Measurements from ENCODE around the gene GALNT12.

DNA sequence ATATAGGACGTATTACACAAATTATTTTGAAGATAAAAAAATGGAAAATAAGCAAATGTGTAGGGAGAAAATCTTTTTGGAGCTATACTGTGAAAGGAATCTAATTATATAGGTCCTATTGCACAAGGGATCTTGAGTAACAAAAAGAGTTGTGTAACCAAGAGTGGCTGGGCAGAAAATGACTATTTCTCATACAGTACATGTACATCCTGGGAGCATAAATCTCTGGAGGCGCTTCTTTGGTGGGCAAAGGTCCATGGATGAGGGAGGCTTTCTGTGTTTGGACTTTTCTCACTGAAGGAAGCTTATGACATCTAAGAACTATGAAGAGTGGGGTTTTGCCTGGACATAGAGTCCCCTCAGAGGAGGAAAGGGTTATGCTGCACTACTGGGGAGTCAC lies 40.9 kb upstream of the GALNT12 start:
- no peak for TF ChIP-seq CEBPB (IDR thresholded peaks at IDR 0.05; ENCODE audit: low read depth)
- no peak for TF ChIP-seq SP1 (IDR thresholded peaks at IDR 0.05; ENCODE audit: low read depth)
- no peak for TF ChIP-seq POLR2AphosphoS5 (IDR thresholded peaks at IDR 0.05; ENCODE audit: low read depth, low read length)
- TF ChIP-seq POLR2A (IDR thresholded peaks at IDR 0.05; ENCODE audit: borderline replicate concordance, extremely low read depth, insufficient read depth, insufficient read length) = no peak
- TF ChIP-seq FOSL1 (IDR thresholded peaks at IDR 0.05; ENCODE audit: low read depth) = no peak
- TF ChIP-seq, protein P1, sequence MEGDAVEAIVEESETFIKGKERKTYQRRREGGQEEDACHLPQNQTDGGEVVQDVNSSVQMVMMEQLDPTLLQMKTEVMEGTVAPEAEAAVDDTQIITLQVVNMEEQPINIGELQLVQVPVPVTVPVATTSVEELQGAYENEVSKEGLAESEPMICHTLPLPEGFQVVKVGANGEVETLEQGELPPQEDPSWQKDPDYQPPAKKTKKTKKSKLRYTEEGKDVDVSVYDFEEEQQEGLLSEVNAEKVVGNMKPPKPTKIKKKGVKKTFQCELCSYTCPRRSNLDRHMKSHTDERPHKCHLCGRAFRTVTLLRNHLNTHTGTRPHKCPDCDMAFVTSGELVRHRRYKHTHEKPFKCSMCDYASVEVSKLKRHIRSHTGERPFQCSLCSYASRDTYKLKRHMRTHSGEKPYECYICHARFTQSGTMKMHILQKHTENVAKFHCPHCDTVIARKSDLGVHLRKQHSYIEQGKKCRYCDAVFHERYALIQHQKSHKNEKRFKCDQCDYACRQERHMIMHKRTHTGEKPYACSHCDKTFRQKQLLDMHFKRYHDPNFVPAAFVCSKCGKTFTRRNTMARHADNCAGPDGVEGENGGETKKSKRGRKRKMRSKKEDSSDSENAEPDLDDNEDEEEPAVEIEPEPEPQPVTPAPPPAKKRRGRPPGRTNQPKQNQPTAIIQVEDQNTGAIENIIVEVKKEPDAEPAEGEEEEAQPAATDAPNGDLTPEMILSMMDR (IDR thresholded peaks at IDR 0.05 in 2 of 3, conservative IDR thresholded peaks at IDR 0.05 in 1 of 3; ENCODE audit: borderline replicate concordance in 1 of 3, insufficient read depth in 1 of 3, low read depth in 2 of 3, low read length in 2 of 3) = no peak
- TF ChIP-seq, protein P2, sequence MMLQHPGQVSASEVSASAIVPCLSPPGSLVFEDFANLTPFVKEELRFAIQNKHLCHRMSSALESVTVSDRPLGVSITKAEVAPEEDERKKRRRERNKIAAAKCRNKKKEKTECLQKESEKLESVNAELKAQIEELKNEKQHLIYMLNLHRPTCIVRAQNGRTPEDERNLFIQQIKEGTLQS (IDR thresholded peaks at IDR 0.05) = no peak
- no peak for TF ChIP-seq EZH2 (IDR thresholded peaks at IDR 0.05)
- TF ChIP-seq ZNF274 (IDR thresholded peaks at IDR 0.05; ENCODE audit: low read depth, low read length) = no peak
- no peak for TF ChIP-seq SRF (IDR thresholded peaks at IDR 0.05; ENCODE audit: low read depth)
- TF ChIP-seq, protein P3, sequence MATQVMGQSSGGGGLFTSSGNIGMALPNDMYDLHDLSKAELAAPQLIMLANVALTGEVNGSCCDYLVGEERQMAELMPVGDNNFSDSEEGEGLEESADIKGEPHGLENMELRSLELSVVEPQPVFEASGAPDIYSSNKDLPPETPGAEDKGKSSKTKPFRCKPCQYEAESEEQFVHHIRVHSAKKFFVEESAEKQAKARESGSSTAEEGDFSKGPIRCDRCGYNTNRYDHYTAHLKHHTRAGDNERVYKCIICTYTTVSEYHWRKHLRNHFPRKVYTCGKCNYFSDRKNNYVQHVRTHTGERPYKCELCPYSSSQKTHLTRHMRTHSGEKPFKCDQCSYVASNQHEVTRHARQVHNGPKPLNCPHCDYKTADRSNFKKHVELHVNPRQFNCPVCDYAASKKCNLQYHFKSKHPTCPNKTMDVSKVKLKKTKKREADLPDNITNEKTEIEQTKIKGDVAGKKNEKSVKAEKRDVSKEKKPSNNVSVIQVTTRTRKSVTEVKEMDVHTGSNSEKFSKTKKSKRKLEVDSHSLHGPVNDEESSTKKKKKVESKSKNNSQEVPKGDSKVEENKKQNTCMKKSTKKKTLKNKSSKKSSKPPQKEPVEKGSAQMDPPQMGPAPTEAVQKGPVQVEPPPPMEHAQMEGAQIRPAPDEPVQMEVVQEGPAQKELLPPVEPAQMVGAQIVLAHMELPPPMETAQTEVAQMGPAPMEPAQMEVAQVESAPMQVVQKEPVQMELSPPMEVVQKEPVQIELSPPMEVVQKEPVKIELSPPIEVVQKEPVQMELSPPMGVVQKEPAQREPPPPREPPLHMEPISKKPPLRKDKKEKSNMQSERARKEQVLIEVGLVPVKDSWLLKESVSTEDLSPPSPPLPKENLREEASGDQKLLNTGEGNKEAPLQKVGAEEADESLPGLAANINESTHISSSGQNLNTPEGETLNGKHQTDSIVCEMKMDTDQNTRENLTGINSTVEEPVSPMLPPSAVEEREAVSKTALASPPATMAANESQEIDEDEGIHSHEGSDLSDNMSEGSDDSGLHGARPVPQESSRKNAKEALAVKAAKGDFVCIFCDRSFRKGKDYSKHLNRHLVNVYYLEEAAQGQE (IDR thresholded peaks at IDR 0.05; ENCODE audit: low read depth) = no peak
- TF ChIP-seq, protein P4, sequence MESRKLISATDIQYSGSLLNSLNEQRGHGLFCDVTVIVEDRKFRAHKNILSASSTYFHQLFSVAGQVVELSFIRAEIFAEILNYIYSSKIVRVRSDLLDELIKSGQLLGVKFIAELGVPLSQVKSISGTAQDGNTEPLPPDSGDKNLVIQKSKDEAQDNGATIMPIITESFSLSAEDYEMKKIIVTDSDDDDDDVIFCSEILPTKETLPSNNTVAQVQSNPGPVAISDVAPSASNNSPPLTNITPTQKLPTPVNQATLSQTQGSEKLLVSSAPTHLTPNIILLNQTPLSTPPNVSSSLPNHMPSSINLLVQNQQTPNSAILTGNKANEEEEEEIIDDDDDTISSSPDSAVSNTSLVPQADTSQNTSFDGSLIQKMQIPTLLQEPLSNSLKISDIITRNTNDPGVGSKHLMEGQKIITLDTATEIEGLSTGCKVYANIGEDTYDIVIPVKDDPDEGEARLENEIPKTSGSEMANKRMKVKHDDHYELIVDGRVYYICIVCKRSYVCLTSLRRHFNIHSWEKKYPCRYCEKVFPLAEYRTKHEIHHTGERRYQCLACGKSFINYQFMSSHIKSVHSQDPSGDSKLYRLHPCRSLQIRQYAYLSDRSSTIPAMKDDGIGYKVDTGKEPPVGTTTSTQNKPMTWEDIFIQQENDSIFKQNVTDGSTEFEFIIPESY (IDR thresholded peaks at IDR 0.05; ENCODE audit: extremely low read depth, insufficient replicate concordance, low read length) = no peak
